ENCODE data around the gene MUCL3.
"Not testable (repeated sequence)": the region's sequence is repeated elsewhere in the genome, so short reads cannot be mapped to it uniquely, and the experiment has no call there.

The MUCL3 gene, protein sequence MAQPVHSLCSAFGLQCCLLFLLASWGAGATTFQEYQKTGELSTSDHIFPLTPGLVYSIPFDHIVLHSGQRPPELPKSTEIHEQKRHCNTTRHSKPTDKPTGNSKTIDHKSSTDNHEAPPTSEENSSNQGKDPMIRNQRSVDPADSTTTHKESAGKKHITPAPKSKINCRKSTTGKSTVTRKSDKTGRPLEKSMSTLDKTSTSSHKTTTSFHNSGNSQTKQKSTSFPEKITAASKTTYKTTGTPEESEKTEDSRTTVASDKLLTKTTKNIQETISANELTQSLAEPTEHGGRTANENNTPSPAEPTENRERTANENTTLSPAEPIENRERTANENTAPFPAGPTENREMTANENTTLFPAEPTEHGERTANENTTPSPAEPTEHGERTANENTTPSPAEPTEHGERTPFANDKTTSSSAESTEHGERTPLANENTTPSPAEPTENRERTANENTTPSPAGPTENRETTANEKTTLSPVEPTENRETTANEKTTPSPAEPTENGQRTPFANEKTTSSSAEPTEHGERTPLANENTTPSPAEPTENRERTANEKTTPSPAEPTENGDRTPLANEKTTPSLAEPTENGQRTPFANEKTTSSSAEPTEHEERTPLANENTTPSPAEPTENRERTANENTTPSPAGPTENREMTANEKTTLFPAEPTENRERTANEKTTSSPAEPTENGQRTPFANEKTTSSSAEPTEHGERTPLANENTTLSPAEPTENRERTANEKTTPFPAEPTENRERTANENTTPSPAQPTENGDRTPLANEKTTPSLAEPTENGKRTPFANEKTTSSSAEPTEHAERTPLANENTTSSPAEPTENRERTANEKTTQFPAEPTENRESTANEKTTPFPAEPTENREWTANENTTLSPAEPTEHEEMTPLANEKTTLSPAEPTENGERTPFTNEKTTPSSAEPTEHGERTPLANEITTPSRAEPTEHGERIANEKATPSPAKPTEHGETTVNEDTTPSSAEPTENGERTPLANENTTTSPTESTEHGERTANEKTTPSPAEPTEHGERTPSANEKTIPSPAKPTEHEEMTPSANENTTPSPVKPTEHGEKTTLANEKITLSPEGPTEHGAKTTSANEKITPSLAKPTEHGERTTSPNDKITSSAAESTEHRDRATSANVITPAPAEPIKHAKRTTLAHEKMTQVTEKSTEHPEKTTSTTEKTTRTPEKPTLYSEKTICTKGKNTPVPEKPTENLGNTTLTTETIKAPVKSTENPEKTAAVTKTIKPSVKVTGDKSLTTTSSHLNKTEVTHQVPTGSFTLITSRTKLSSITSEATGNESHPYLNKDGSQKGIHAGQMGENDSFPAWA (N-terminal part only)

GRCh38 chr6:30940361-30940986, at the start of gene MUCL3:
TSS of gene MUCL3 (plus strand) at chr6:30940973. CDS start at chr6:30941000, 27 bp downstream.
- DNase-seq (ENCODE audit: low spot score), result no peak

GRCh38 chr6:30891450-30891723, 49.4 kb upstream of the MUCL3 start:
- DNase-seq (ENCODE audit: low spot score), result no peak

DNA sequence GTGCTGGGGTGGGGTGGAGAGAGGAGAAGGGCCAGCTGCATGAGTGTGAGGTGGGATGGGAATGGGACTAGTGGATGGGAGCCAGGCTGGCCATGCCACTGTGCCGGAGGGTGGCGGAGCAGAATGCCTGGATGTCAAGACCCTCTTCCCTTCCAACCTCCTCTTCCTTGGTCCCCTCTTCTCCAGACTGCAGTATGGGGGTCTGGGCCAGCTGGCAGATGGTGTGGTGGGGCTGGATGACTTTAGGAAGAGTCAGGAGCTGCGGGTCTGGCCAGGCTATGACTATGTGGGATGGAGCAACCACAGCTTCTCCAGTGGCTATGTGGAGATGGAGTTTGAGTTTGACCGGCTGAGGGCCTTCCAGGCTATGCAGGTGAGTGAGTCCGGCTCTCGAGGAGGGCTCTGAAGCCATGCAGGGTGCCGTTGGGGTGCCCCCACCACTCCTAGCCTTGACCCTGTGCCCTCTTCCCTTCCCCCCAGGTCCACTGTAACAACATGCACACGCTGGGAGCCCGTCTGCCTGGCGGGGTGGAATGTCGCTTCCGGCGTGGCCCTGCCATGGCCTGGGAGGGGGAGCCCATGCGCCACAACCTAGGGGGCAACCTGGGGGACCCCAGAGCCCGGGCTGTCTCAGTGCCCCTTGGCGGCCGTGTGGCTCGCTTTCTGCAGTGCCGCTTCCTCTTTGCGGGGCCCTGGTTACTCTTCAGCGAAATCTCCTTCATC, 48.8 kb upstream of the MUCL3 start:
- no peak for DNase-seq (ENCODE audit: low spot score)

DNA sequence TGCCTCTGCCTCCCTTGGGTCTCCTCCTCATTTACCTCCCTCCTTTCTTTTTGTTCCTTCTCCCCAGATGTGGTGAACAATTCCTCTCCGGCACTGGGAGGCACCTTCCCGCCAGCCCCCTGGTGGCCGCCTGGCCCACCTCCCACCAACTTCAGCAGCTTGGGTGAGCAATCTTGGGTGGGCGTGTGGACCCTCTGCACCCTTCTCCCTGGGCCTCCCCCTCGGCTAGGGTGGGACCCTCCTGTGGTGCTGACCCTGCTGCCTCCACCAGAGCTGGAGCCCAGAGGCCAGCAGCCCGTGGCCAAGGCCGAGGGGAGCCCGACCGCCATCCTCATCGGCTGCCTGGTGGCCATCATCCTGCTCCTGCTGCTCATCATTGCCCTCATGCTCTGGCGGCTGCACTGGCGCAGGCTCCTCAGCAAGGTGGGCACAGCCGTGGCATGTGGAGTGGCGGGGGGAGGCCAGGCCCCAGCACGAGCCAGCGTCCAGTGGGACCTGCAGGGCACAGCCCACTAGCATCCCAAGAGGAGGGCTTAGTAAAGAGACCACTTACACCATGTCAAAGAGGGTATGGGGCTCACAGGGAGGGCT, 47.7 kb upstream of the MUCL3 start:
- DNase-seq (ENCODE audit: low spot score), result no peak

- no peak for DNase-seq (ENCODE audit: low spot score)
Observed at GRCh38 chr6:30893666-30894065, 47.1 kb upstream of the MUCL3 start.

DNA sequence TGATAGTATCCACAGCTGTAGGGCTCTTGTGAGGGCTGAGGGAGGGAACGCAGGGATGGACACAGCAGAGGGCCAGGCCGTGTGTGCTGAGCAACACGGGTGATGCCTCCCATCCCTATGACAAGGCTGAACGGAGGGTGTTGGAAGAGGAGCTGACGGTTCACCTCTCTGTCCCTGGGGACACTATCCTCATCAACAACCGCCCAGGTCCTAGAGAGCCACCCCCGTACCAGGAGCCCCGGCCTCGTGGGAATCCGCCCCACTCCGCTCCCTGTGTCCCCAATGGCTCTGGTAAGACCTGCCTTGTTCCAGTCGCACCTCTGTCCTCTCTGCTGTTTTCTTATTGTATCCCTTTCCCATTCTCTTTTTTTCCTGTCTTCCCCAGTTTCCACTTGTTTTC, 46.4 kb upstream of the MUCL3 start:
- no peak for DNase-seq (ENCODE audit: low spot score)

- no peak for DNase-seq (ENCODE audit: low spot score)
Observed at GRCh38 chr6:30894935-30895334, 45.8 kb upstream of the MUCL3 start.

DNA sequence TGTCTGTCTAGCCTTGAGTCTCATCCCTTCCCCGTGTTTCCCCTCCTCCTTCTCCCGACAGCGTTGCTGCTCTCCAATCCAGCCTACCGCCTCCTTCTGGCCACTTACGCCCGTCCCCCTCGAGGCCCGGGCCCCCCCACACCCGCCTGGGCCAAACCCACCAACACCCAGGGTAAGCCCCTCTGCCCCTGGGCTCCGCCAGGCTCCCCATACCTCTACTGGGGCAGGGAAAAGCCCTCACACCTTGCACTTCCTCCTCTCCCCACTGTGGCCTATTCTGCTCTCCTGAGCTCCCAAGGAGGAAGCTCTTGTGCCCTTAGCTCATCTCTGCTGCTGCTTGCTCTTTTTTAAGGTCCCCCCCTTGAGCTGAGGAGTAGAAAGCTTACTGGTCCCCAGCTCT, 45.4 kb upstream of the MUCL3 start:
- DNase-seq (ENCODE audit: low spot score), result no peak

DNA sequence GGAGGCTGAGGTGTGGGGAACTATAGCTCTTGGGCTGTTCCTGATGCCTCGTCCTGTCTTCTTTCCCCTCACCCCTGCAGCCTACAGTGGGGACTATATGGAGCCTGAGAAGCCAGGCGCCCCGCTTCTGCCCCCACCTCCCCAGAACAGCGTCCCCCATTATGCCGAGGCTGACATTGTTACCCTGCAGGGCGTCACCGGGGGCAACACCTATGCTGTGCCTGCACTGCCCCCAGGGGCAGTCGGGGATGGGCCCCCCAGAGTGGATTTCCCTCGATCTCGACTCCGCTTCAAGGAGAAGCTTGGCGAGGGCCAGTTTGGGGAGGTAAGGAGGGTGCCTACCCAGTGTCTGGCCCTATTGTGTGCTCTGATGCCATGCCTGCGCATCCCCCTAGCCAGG, 44.2 kb upstream of the MUCL3 start:
- DNase-seq (ENCODE audit: low spot score), result no peak

DNA sequence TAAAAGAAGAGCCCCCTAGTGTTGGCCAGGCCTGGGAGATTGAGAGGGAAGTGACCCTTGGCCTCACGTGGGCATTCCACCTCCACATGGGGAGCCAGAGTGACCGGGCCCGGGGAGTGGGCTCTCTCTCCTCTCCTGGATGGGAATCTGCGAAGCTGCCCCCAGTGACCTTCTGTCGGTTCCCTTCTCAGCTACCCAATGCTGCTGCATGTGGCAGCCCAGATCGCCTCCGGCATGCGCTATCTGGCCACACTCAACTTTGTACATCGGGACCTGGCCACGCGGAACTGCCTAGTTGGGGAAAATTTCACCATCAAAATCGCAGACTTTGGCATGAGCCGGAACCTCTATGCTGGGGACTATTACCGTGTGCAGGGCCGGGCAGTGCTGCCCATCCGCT, 42.9 kb upstream of the MUCL3 start:
- DNase-seq (ENCODE audit: low spot score), result peak; percentile 18

DNA sequence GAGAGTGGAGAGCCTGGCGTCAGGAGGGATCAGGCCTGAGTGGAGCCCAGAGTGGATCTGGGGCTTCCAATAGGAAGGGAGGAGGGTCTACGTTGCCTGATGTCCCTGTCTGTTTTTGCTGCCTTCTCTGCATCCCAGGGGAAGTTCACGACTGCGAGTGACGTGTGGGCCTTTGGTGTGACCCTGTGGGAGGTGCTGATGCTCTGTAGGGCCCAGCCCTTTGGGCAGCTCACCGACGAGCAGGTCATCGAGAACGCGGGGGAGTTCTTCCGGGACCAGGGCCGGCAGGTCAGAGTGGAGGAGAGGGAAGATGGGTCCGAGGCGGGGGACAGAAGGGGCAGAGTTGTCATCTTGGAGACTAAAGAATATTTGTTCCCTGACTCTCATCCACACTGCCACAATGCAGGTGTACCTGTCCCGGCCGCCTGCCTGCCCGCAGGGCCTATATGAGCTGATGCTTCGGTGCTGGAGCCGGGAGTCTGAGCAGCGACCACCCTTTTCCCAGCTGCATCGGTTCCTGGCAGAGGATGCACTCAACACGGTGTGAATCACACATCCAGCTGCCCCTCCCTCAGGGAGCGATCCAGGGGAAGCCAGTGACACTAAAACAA, 41.9 kb upstream of the MUCL3 start:
- DNase-seq (ENCODE audit: low spot score), result peak; percentile 16

GRCh38 chr6:30900863-30901417, 39.8 kb upstream of the MUCL3 start:
- DNase-seq (ENCODE audit: low spot score), result no peak

DNA sequence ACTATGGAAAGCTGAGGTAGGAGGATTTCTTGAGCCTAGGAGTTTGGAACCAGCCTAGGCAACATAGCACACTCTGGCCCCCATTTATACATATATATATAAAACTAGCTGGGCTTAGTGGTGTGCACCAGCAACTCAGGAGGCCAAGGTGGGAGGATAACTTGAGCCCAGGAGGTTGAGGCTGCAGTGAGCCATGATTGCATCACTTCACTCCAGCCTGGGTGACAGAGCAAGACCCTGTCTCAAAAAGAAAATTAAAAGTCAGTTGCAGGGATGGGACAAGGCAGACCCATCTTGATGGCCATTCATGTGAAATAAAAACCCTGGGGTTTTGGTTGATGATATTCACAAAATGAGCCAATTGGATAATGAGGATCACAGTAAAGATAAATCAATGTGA, 39.3 kb upstream of the MUCL3 start:
- DNase-seq (ENCODE audit: low spot score), result no peak

DNA sequence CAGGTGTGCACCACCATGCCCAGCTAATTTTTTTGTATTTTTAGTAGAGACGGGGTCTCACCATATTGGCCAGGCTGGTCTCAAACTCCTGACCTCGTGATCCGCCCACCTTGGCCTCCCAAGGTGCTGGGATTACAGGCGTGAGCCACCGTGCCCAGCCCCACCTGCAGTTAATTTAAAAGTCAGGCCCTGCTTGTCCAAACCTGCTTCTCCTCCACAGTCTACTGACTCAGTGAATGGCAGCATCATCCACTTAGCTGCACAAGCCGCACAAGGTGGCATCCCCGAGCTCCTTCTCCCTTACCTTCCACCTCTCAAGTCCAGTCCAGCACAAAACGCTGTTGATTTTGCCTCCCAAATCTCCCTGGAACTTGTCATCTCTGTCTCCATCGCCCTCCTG, 38.6 kb upstream of the MUCL3 start:
- not testable (repeated sequence) for DNase-seq (ENCODE audit: low spot score)

GRCh38 chr6:30902709-30903108, 38.1 kb upstream of the MUCL3 start:
- DNase-seq (ENCODE audit: low spot score), result no peak

DNA sequence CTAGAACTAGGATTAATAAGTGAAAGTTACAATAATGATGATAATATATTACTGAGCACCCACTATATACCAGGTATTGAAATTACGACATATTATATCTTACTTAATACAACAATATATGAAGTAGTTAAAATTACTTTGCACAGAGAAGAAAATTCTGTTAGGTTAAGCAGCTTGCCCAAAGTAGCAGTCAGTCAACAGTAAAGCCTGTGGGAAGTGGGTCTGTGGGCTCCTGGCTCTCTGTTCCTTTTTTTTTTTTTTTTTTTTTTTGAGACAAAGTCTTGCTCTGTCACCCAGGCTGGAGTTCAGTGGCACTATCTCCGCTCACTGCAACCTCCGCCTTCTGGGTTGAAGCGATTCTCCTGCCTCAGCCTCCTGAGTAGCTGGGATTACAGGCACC, 37.5 kb upstream of the MUCL3 start:
- DNase-seq (ENCODE audit: low spot score), result no peak

DNA sequence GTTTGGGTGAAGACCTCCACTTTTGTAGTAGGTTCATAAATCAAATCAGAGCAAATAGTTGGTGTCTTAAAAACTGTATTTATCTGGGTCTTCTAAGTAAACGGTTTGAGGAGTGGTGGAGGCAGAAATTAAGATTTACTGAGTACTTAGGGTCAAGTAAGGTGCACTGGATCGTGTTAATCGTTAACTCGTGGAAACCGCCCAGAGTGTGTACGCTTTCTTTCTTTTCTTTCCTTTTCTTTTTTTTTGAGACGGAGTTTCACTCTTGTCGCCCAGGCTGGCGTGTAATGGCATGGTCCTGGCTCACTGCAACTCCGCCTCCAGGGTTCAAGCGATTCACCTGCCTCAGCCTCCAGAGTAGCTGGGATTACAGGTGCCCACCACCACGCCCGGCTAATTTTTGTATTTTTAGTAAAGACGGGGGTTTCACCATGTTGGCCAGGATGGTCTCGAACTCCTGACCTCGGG, 33.4 kb upstream of the MUCL3 start:
- DNase-seq (ENCODE audit: low spot score), result not testable (repeated sequence)

GRCh38 chr6:30907758-30908591, 32.8 kb upstream of the MUCL3 start, which contains the start of gene GTF2H4:
TSS of gene GTF2H4 (plus strand) at chr6:30908207.
- peak; percentile 91 for DNase-seq (ENCODE audit: low spot score)

GRCh38 chr6:30908700-30909099, 32.1 kb upstream of the MUCL3 start:
- no peak for DNase-seq (ENCODE audit: low spot score)

Data from D341Med (cell line).